Lower lobe of right lung (tissue), 2 donors: Measurements from ENCODE around the gene GDPGP1. TPM values are rescaled to one million over a fixed set of nuclear protein-coding genes. Genes with fewer than 3 reads are reported as not detected.

Source experiments
- ATAC-seq, 2 donors: fragments of 200-7000 bp; cut with Tn5 transposase; one replicate each; pipeline ENCODE4 v1.9.1; 2020 to 2022; ENCODE audit warnings: mild to moderate bottlenecking in 2 of 2, moderate library complexity in 2 of 2
- DNase-seq: peaks from one replicate; pipeline ENCODE4 v3.0.0-alpha.2; 2020
- H3K27ac ChIP-seq: fragments of 200-600 bp; one replicate; pipeline ENCODE4 v1.8.0; 2022
- H3K27me3 ChIP-seq: fragments of 200-600 bp; one replicate; pipeline ENCODE4 v1.8.0; 2022; ENCODE audit warnings: low read depth
- H3K36me3 ChIP-seq: fragments of 200-600 bp; one replicate; pipeline ENCODE4 v1.8.0; 2022; ENCODE audit warnings: mild to moderate bottlenecking
- H3K4me1 ChIP-seq: fragments of 200-600 bp; one replicate; pipeline ENCODE4 v1.8.0; 2022
- H3K4me3 ChIP-seq: fragments of 200-600 bp; one replicate; pipeline ENCODE4 v1.8.0; 2022; ENCODE audit warnings: mild to moderate bottlenecking
- H3K9me3 ChIP-seq: fragments of 200-600 bp; one replicate; pipeline ENCODE4 v1.8.0; 2022
- CTCF ChIP-seq: fragments of 200-600 bp; IDR thresholded peaks from one replicate; pipeline ENCODE4 v1.8.0; 2022; ENCODE audit warnings: antibody characterized with exemption, mild to moderate bottlenecking
- intact Hi-C: fragments of 100-400 bp; cut with DNase I; formaldehyde crosslinking; loops from one replicate; pipeline ENCODE4 v1.11.0; 2022
- total RNA-seq: library from RNA; stranded (reverse); fragmentation: NEBNext Ultra II Directional; extraction: Animal tissue kit (Norgen Biotek cat#: 25700); gene quantifications from one replicate; pipeline ENCODE4 v1.2.1, GENCODE V29; 2021
- donor health status: DM: no; HTN: yes; CAD: no; lungs with severe emphysema.

The GDPGP1 gene
- total RNA-seq, 1 donor from 2014 or later = 13.1 TPM

- intact Hi-C loops = no loop called here
- Histone ChIP-seq H3K9me3 (no peaks in the 10 kb centered on the region), H3K4me3 (peak overlapping the region; percentile 86), H3K4me1 (peaks cover 42% of the 10 kb centered on the region), H3K27me3 (no peaks in the 10 kb centered on the region), H3K27ac (peak overlapping the region; percentile 98), H3K36me3 (peaks cover 23% of the 10 kb centered on the region)
- TF ChIP-seq CTCF = no peak
- ATAC-seq (peak; percentile 15 to 27), DNase-seq (no peak)
Measured at GRCh38 chr15:90264671-90265070, 30.7 kb downstream of the GDPGP1 start.

- ATAC-seq (peak; percentile 95 to 98), DNase-seq (peak; percentile 96)
- intact Hi-C loops = no loop called here
- Histone ChIP-seq H3K36me3 (peaks cover 31% of the 10 kb centered on the region), H3K4me1 (peaks cover 49% of the 10 kb centered on the region), H3K27ac (peak within 1 kb of the TSS; percentile 98), H3K9me3 (no peaks in the 10 kb centered on the region), H3K4me3 (peak within 1 kb of the TSS; percentile 86), H3K27me3 (no peaks in the 10 kb centered on the region)
- TF ChIP-seq CTCF = no peak
Measured at GRCh38 chr15:90265271-90266060, 31.5 kb downstream of the GDPGP1 start, which contains the start of gene NGRN. Gene NGRN (plus strand): TSS chr15:90265672. CDS start chr15:90265713, 41 bp downstream.

- H3K9me3 ChIP-seq = no peaks in the 10 kb centered on the region
- peaks cover 49% of the 10 kb centered on the region for H3K4me1 ChIP-seq
- peaks cover 37% of the 10 kb centered on the region for H3K36me3 ChIP-seq
- intact Hi-C loops = no loop called here
- no peak for TF ChIP-seq CTCF
- H3K27me3 ChIP-seq = no peaks in the 10 kb centered on the region
- peak overlapping the region; percentile 98 for H3K27ac ChIP-seq
- peak; percentile 43 to 58 for ATAC-seq
- no peak for DNase-seq
- H3K4me3 ChIP-seq = peak overlapping the region; percentile 86
Measured at GRCh38 chr15:90266061-90266431, 32.0 kb downstream of the GDPGP1 start.

GRCh38 chr15:90266485-90266884, 32.5 kb downstream of the GDPGP1 start:
- DNase-seq = no peak
- TF ChIP-seq CTCF = no peak
- H3K4me1 ChIP-seq = peaks cover 49% of the 10 kb centered on the region
- no peaks in the 10 kb centered on the region for H3K9me3 ChIP-seq
- H3K27ac ChIP-seq = peak overlapping the region; percentile 98
- peak overlapping the region; percentile 86 for H3K4me3 ChIP-seq
- no peak for ATAC-seq
- intact Hi-C loops = no loop called here
- no peaks in the 10 kb centered on the region for H3K27me3 ChIP-seq
- H3K36me3 ChIP-seq = peaks cover 41% of the 10 kb centered on the region

- intact Hi-C loops = no loop called here
- Histone ChIP-seq H3K27me3 (no peaks in the 10 kb centered on the region), H3K4me3 (peak overlapping the region; percentile 7), H3K36me3 (peaks cover 60% of the 10 kb centered on the region), H3K4me1 (peaks cover 49% of the 10 kb centered on the region), H3K27ac (no peak overlapping the region), H3K9me3 (no peaks in the 10 kb centered on the region)
- TF ChIP-seq CTCF = no peak
- ATAC-seq = no peak
- no peak for DNase-seq
Measured at GRCh38 chr15:90268415-90268814, 34.4 kb downstream of the GDPGP1 start.
